Stimulated activated CD8-positive, alpha-beta memory T cell treated with anti-CD3 and anti-CD28 coated beads, Interleukin-12 subunit alpha, Interleukin-12 subunit beta, amount 100 ng/mL, for 24 hours (primary cell): ENCODE results near the gene ZBTB49.

ENCODE experiments used
- DNase-seq: peaks from one replicate; pipeline ENCODE4 v3.0.0-alpha.2; 2020; ENCODE audit errors: extremely low read depth

ZBTB49 gene

GRCh38 chr4:4277531-4277930 is 12.5 kb upstream of the ZBTB49 start:
- DNase-seq = no peak

DNA sequence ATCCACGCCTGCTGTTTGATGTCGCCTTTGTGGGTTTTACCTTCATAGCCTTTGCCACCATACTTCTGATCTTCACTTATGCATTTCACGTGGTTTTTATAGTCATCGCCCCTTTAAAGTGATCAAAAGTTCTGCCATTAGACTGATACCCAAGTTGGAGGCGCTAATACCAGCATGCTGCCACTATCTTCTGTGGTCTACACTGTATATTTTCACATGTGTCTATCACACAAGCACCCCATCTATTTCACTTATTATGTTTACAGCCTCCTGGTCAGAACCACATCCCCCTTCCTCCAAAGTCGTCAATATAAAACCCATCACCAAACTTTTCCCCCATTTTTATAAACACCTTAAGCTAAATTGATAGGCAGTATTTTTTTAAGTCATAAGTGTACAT is 8.3 kb upstream of the ZBTB49 start:
- DNase-seq = no peak

GRCh38 chr4:4284827-4285618 is 5.0 kb upstream of the ZBTB49 start:
- DNase-seq = no peak

DNA sequence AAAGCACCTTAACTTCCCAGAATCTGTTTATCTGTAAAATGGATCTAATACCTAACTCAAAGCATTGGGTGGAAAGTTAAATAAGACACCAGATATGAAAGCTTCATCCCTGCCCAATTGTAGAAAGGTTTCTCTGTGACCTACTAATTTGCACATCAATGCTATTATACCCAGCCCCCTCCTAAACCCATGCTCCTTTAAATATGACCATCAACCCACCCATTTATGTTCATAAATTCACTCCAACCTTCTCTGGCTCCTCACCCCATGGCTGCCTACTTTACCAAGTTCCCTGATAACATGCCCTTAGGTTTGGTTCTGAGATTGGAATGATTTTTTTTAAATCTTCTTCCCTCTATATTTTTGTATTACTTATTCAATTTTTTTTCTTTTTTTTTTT is 2.0 kb upstream of the ZBTB49 start:
- DNase-seq = no peak

DNA sequence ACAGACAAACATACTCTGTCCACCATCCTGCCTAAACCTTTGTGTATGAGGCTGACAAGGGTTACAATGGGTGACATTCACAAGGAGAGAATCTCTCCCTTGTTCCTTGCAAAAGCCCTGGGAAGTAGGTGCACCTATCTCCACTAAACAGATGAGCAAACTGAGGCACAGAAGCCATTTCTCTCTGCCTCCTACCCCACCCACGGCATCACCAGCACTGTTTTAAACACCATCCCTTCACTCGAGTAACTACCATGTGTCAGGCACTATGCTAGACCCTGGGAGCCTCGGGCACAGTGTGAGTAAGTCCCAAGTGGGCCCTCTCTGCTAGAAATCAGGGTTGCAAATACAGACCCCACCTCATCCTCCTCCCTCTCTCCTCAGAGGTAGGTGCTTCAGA is 996 bp upstream of the ZBTB49 start:
- no peak for DNase-seq

DNA sequence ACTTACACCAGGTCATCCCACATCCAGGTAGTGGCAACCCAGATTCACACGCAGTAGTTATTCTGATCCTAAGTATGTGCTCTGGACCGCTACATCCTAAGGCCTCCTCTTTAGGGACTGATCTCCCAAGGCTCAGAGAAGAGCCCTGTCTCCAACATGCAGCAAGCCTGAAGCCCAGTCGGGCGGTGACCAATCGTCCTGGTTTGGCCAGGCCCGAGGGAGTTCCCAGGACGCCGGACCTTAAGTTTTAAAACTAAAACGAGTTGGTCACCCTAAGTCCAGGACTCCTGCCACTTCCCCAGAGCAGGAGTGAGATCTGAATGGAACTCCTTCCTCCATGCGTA is 482 bp upstream of the ZBTB49 start:
- DNase-seq = no peak

- no peak for DNase-seq
These were observed 3.2 kb downstream of the ZBTB49 start for GRCh38 chr4:4293279-4293678.

GRCh38 chr4:4296283-4296846 is 6.3 kb downstream of the ZBTB49 start:
- DNase-seq = no peak

DNA sequence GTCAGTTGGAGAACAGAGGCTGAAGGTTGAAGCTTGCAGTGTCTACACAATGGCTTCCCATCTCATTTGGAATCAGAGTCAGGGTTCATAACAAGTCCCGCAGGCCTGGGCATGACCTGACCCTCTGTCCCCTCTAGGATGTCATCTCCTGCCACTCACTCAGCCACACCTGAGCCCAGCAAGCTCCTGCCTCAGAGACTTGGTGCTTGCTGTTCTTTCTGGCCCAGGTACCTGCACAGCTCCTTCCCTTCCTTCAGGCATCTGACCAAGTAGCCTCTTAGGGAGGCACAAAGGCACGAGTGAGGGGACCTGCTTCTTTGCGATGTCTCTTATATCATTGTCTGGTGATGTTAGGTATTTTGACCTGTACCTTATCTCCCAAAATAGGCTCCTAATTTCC is 9.0 kb downstream of the ZBTB49 start:
- no peak for DNase-seq

- DNase-seq = no peak
These were observed 11.9 kb downstream of the ZBTB49 start for GRCh38 chr4:4302001-4302400.

GRCh38 chr4:4302416-4302815 is 12.4 kb downstream of the ZBTB49 start:
- DNase-seq = no peak

GRCh38 chr4:4306920-4307319 is 16.9 kb downstream of the ZBTB49 start:
- DNase-seq = no peak

GRCh38 chr4:4308800-4309441 is 18.9 kb downstream of the ZBTB49 start:
- no peak for DNase-seq

DNA sequence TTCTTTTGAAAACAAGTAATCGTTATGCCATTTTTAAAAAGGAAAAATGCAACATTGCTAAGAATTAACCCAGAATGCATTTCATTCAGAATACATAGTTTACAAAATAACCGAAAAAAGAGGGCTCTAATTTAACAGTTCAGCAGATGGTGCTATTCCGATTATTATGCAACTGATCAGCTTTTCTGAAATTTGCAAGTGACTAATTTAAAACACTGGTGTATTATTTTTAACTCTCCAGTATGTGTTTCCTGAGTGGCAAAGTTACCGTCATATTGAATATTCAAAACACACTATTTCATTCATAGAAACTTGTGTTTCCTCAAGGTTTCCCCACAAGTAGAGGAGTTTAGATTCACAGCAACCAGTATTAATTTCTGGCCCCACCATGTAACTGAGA is 21.1 kb downstream of the ZBTB49 start:
- no peak for DNase-seq

DNA sequence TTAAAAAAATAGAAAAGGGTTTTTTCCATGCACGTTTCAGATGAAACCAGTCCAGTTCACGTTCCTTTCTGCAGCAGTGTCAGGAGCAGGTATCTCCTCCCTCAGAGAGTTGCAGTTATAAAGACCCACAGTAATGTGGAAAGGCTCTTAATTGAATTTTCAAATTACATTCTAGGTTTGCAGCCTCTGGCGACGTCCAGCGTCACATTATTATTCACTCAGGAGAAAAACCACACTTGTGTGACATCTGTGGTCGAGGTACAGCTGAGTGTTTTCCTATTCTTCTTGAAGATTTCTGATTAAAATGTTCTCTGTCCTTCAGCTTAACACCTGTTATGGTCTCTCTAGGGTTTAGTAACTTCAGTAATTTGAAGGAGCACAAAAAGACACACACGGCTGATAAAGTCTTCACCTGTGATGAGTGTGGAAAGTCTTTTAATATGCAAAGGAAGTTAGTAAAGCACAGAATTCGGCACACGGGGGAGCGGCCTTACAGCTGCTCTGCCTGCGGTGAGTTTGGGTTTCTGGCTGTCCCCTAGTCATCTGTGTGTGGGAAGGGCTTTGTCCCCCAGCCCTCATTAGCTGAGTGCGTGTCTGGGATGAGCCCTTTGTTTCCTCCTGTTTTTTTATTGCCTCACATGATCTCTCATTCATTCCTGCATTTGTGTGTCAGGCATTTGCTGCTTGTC is 25.6 kb downstream of the ZBTB49 start:
- DNase-seq = no peak

GRCh38 chr4:4316150-4316495 is 26.1 kb downstream of the ZBTB49 start:
- DNase-seq = no peak

GRCh38 chr4:4317496-4318232 is 27.6 kb downstream of the ZBTB49 start:
- DNase-seq = no peak

GRCh38 chr4:4320528-4320927 is 30.5 kb downstream of the ZBTB49 start:
- no peak for DNase-seq

DNA sequence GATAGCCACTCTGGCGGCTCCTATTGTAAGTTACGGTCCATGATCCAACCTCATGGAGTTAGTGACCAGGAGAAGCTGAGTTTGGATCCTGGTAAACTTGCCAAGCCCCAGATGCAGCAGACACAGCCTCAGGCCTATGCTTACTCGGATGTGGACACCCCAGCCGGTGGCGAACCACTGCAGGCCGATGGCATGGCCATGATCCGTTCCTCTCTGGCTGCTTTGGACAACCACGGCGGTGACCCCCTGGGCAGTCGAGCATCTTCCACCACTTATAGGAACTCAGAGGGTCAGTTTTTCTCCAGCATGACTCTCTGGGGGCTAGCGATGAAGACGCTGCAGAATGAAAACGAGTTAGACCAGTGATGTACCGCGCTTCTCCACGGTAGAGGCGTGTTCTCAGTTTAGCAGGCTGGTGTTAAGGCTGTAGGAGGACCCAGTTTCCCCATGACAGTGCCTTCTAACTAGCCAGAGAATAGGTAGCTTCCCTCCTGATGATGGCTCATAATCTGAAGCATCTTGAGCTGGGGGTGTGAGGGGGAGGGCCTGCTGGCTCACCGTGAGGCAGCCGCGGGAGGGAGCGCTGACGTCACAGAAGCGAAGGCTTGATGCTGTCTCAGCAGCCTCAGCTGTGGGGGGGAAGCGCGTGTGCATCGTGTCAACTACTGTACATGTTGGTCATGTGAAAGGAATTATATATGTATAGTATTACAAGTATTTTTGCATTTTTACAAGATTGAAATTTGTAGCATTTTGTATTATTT is 31.1 kb downstream of the ZBTB49 start:
- no peak for DNase-seq

GRCh38 chr4:4321951-4322688 is 32.1 kb downstream of the ZBTB49 start:
- DNase-seq = no peak
